H9 (cell line): ENCODE results near the gene HEATR3. TPM values are rescaled to one million over a fixed set of nuclear protein-coding genes. Genes with fewer than 3 reads are reported as not detected.

Experiments used
- DNase-seq: peaks from one replicate; pipeline ENCODE4 v3.0.0-alpha.2; 2017
- H2AFZ ChIP-seq: one replicate; pipeline ENCODE4 v1.6.1; 2013; ENCODE audit warnings: mild to moderate bottlenecking, low read length, control low read depth, moderate library complexity
- H2AK5ac ChIP-seq: 2 replicates; pipeline ENCODE4 v1.6.1; 2013; ENCODE audit warnings: low read length, control low read depth, mixed read lengths; ENCODE audit not compliant: insufficient read length
- H2BK120ac ChIP-seq: one replicate; pipeline ENCODE4 v1.6.1; 2013; ENCODE audit warnings: low read depth, mild to moderate bottlenecking, low read length, control low read depth, inconsistent platforms; ENCODE audit not compliant: poor library complexity, severe bottlenecking
- H2BK12ac ChIP-seq: 2 replicates; pipeline ENCODE4 v1.6.1; 2013; ENCODE audit warnings: low read length, control low read depth, mixed read lengths, low read depth; ENCODE audit not compliant: insufficient read length
- H2BK15ac ChIP-seq: 2 replicates; pipeline ENCODE4 v1.6.1; 2013; ENCODE audit warnings: low read depth, low read length, control low read depth
- H2BK20ac ChIP-seq: one replicate; pipeline ENCODE4 v1.6.1; 2013; ENCODE audit warnings: low read depth, mild to moderate bottlenecking, low read length, control low read depth, inconsistent platforms; ENCODE audit not compliant: poor library complexity, severe bottlenecking
- H2BK5ac ChIP-seq: 2 replicates; pipeline ENCODE4 v1.6.1; 2013; ENCODE audit warnings: low read length, control low read depth, mixed read lengths; ENCODE audit not compliant: insufficient read length
- H3K14ac ChIP-seq: 2 replicates; pipeline ENCODE4 v1.6.1; 2013; ENCODE audit warnings: low read length, control low read depth; ENCODE audit not compliant: insufficient read depth
- H3K18ac ChIP-seq: 2 replicates; pipeline ENCODE4 v1.6.1; 2013; ENCODE audit warnings: low read depth, mild to moderate bottlenecking, mixed read lengths, low read length, control low read depth; ENCODE audit not compliant: insufficient read length
- H3K23ac ChIP-seq: 2 replicates; pipeline ENCODE4 v1.6.1; 2013; ENCODE audit warnings: low read length, control low read depth, mixed read lengths, low read depth; ENCODE audit not compliant: insufficient read length
- H3K23me2 ChIP-seq: 2 replicates; pipeline ENCODE4 v1.6.1; 2013; ENCODE audit warnings: low read depth, mild to moderate bottlenecking, mixed read lengths, low read length, control low read depth; ENCODE audit not compliant: insufficient read length, poor library complexity, severe bottlenecking
- H3K27ac ChIP-seq: 2 replicates; pipeline ENCODE4 v1.5.1; 2013; ENCODE audit warnings: low read length, control low read depth, mixed read lengths, low read depth; ENCODE audit not compliant: insufficient read length
- H3K27me3 ChIP-seq: 2 replicates; pipeline ENCODE4 v1.6.1; 2013; ENCODE audit warnings: low read length, control low read depth, inconsistent platforms; ENCODE audit not compliant: insufficient read depth
- H3K4ac ChIP-seq: 2 replicates; pipeline ENCODE4 v1.6.1; 2013; ENCODE audit warnings: low read depth, mild to moderate bottlenecking, control low read depth, inconsistent platforms, low read length, moderate library complexity
- H3K4me1 ChIP-seq: 2 replicates; pipeline ENCODE4 v1.6.1; 2013; ENCODE audit warnings: low read length, control low read depth, inconsistent platforms; ENCODE audit not compliant: insufficient read depth
- H3K4me2 ChIP-seq: 2 replicates; pipeline ENCODE4 v1.6.1; 2013; ENCODE audit warnings: low read length, control low read depth, mixed read lengths; ENCODE audit not compliant: insufficient read length, insufficient read depth
- H3K56ac ChIP-seq: 2 replicates; pipeline ENCODE4 v1.6.1; 2013; ENCODE audit warnings: low read depth, mild to moderate bottlenecking, mixed read lengths, low read length, control low read depth; ENCODE audit not compliant: insufficient read length
- H3K79me1 ChIP-seq: 2 replicates; pipeline ENCODE4 v1.6.1; 2013; ENCODE audit warnings: low read depth, mild to moderate bottlenecking, moderate library complexity, low read length, control low read depth, inconsistent platforms; ENCODE audit not compliant: insufficient read depth, poor library complexity, severe bottlenecking
- H3K79me2 ChIP-seq: 2 replicates; pipeline ENCODE4 v1.6.1; 2013; ENCODE audit warnings: low read length, control low read depth, inconsistent platforms; ENCODE audit not compliant: insufficient read depth
- H3K9ac ChIP-seq: 2 replicates; pipeline ENCODE4 v1.6.1; 2013; ENCODE audit warnings: low read length, control low read depth, mixed read lengths; ENCODE audit not compliant: insufficient read length; ENCODE audit errors: extremely low read depth
- H3K9me3 ChIP-seq: one replicate; pipeline ENCODE4 v1.6.1; 2013; ENCODE audit warnings: low read depth, low read length, inconsistent platforms; ENCODE audit not compliant: control insufficient read depth
- H3T11ph ChIP-seq: one replicate; pipeline ENCODE4 v1.6.1; 2013; ENCODE audit warnings: mild to moderate bottlenecking, low read length, control low read depth, inconsistent platforms
- H4K20me1 ChIP-seq: one replicate; pipeline ENCODE4 v1.6.1; 2013; ENCODE audit not compliant: control insufficient read depth, insufficient read length, insufficient read depth
- H4K5ac ChIP-seq: 2 replicates; pipeline ENCODE4 v1.6.1; 2013; ENCODE audit warnings: low read depth, mild to moderate bottlenecking, mixed read lengths, low read length, control low read depth; ENCODE audit not compliant: insufficient read length
- H4K8ac ChIP-seq: replicated peaks from 2 replicates; pipeline ENCODE4 v1.6.1; 2013; ENCODE audit warnings: low read length, control low read depth, mixed read lengths, low read depth; ENCODE audit not compliant: insufficient read length
- H4K91ac ChIP-seq: 2 replicates; pipeline ENCODE4 v1.6.1; 2013; ENCODE audit warnings: low read depth, mild to moderate bottlenecking, moderate library complexity, mixed read lengths, low read length, control low read depth; ENCODE audit not compliant: insufficient read length
- H3K27ac Mint-ChIP-seq, 3 experiments: 2 replicates in 2 of 3; 3 replicates in 1 of 3; pipeline ENCODE4 v1.8.0; 2020 to 2021; ENCODE audit warnings: mixed read lengths in 3 of 3, mild to moderate bottlenecking in 1 of 3, moderate library complexity in 1 of 3
- H3K27me3 Mint-ChIP-seq: 2 replicates; pipeline ENCODE4 v1.8.0; 2021; ENCODE audit warnings: low read depth, mild to moderate bottlenecking, moderate library complexity, mixed read lengths
- H3K36me3 Mint-ChIP-seq, 3 experiments: 2 replicates in 2 of 3; 3 replicates in 1 of 3; pipeline ENCODE4 v1.8.0; 2020 to 2021; ENCODE audit warnings: low read depth in 3 of 3, mixed read lengths in 3 of 3; ENCODE audit not compliant: insufficient read depth in 1 of 3
- H3K4me1 Mint-ChIP-seq, 2 experiments: 2 replicates each; pipeline ENCODE4 v1.8.0; 2020; ENCODE audit warnings: mixed read lengths in 2 of 2
- H3K4me3 Mint-ChIP-seq, 2 experiments: 2 replicates in 1 of 2; 3 replicates in 1 of 2; pipeline ENCODE4 v1.8.0; 2020 to 2021; ENCODE audit warnings: mild to moderate bottlenecking in 2 of 2, mixed read lengths in 2 of 2, moderate library complexity in 1 of 2
- H3K9me3 Mint-ChIP-seq, 2 experiments: 2 replicates in 1 of 2; 3 replicates in 1 of 2; pipeline ENCODE4 v1.8.0; 2020; ENCODE audit warnings: mild to moderate bottlenecking in 2 of 2, mixed read lengths in 2 of 2, moderate library complexity in 1 of 2
- WGBS: extraction: QIAGEN DNeasy Blood & Tissue Kit; methylation state at CpG from one replicate; pipeline ENCODE4 v1.1.7; 2013; ENCODE audit warnings: missing lambda C conversion rate, low lambda C conversion rate, mixed read lengths; ENCODE audit not compliant: insufficient read length; ENCODE audit errors: extremely low coverage; 5-methylcytosine and 5-hydroxymethylcytosine counted together
- total RNA-seq: library from RNA; stranded (reverse); gene quantifications from 2 replicates; pipeline ENCODE4 v1.2.1, GENCODE V29; 2021
- TF ChIP-seq, protein P1 (sequence below): fragments of 200-600 bp; sonication (generic); conservative IDR thresholded peaks from 3 replicates; pipeline ENCODE4 v1.8.0; 2021; ENCODE audit warnings: antibody characterized with exemption, mild to moderate bottlenecking

Gene HEATR3
- total RNA-seq, 1 experiment from 2014 or later, result 26.5 TPM

DNA sequence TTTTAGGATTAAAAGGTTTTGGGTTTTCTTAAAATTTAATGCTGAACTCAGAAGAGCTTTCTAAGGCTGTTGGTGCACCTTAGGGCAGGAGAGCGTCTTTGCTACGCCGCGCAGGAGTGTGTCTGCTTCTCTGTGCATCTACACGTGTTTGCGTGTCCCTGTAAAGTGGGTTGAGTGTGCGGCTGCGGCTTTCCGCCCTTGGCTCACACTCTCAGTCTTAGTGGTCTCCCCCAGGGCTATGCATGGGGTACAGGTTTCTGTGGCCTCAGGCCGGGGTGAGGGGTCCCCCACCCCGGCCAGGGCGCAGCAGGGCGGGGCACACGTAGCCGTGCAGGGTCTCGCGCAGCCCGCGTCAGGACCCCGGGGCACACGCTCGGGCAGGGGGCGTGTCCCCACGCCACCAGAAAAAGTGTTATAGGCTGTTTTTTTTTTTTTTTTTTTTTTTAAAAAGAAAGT is 86.6 kb downstream of the HEATR3 start:
- Histone ChIP-seq H3K9ac (peak overlapping the region; percentile 28), H4K20me1 (peaks cover 3% of the 10 kb centered on the region)
- H3K27ac Mint-ChIP-seq, result peak overlapping the region; percentile 41 to 74 (median 64); a peak in 4 of 7 replicates

More for the DNA sequence above, 86.6 kb downstream of the HEATR3 start:
- Histone ChIP-seq H3K27me3 (no peaks in the 10 kb centered on the region), H2BK15ac (no peak overlapping the region), H2BK5ac (no peak overlapping the region), H3K9me3 (no peaks in the 10 kb centered on the region), H3T11ph (no peak overlapping the region), H3K27ac (no peak overlapping the region), H4K91ac (no peak overlapping the region), H3K79me2 (peaks cover 16% of the 10 kb centered on the region; the same call in 1 of the 2 replicates), H2AK5ac (no peak overlapping the region), H3K4ac (no peak overlapping the region), H3K4me1 (peaks cover 3% of the 10 kb centered on the region), H3K23me2 (peaks cover 15% of the 10 kb centered on the region), H3K4me2 (peak overlapping the region; percentile 75), H3K23ac (no peak overlapping the region), H4K8ac (no peak overlapping the region), H2BK12ac (no peak overlapping the region), H3K79me1 (peaks cover 8% of the 10 kb centered on the region), H2BK20ac (no peak overlapping the region), H4K5ac (no peak overlapping the region), H2AFZ (no peak overlapping the region), H3K18ac (peak overlapping the region; percentile 97), H3K14ac (no peak overlapping the region; the same call in 1 of the 2 replicates), H2BK120ac (no peak overlapping the region), H3K56ac (no peak overlapping the region)
- TF ChIP-seq, protein P1, sequence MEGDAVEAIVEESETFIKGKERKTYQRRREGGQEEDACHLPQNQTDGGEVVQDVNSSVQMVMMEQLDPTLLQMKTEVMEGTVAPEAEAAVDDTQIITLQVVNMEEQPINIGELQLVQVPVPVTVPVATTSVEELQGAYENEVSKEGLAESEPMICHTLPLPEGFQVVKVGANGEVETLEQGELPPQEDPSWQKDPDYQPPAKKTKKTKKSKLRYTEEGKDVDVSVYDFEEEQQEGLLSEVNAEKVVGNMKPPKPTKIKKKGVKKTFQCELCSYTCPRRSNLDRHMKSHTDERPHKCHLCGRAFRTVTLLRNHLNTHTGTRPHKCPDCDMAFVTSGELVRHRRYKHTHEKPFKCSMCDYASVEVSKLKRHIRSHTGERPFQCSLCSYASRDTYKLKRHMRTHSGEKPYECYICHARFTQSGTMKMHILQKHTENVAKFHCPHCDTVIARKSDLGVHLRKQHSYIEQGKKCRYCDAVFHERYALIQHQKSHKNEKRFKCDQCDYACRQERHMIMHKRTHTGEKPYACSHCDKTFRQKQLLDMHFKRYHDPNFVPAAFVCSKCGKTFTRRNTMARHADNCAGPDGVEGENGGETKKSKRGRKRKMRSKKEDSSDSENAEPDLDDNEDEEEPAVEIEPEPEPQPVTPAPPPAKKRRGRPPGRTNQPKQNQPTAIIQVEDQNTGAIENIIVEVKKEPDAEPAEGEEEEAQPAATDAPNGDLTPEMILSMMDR, result no peak
- no peak for DNase-seq
- WGBS, result no CpG with 5 or more reads among the region's 24 CpGs
- no peaks in the 10 kb centered on the region; a peak in 1 of 5 replicates for H3K9me3 Mint-ChIP-seq
- peaks cover 18 to 19% of the 10 kb centered on the region in 2 experiments for H3K4me1 Mint-ChIP-seq
- H3K36me3 Mint-ChIP-seq, result 0 out of 7 replicates have a peak, but pooled peaks cover 0 to 3% (median 0%) of the 10 kb centered on the region in 3 experiments
- peak overlapping the region; percentile 73 to 85 for H3K4me3 Mint-ChIP-seq
- peaks cover 3% of the 10 kb centered on the region; the same call in 1 of the 2 replicates for H3K27me3 Mint-ChIP-seq
